Cardiac muscle cell (in vitro differentiated cells and primary cell): ENCODE measurements around the gene QSOX2. TPM values are rescaled to one million over a fixed set of nuclear protein-coding genes. Genes with fewer than 3 reads are reported as not detected.
"Not testable (repeated sequence)": the region's sequence is repeated elsewhere in the genome, so short reads cannot be mapped to it uniquely, and the experiment has no call there.

Experiments
- DNase-seq, 2 donors: peaks; one replicate each; pipeline versions ENCODE4 v3.0.0 to v3.0.0-alpha.2; 2010 to 2017; ENCODE audit warnings: low read depth in 1 of 2, low spot score in 1 of 2
- H3K27ac ChIP-seq: fragments of 200-600 bp; sonication (generic); 2 replicates; pipeline ENCODE4 v1.5.1; 2016
- H3K27me3 ChIP-seq: fragments of 200-600 bp; sonication (generic); 2 replicates; pipeline ENCODE4 v1.6.0; 2016; ENCODE audit warnings: control low read depth
- H3K36me3 ChIP-seq: fragments of 200-600 bp; sonication (generic); 2 replicates; pipeline ENCODE4 v1.5.1; 2016; ENCODE audit warnings: control low read depth
- H3K4me1 ChIP-seq: fragments of 200-600 bp; sonication (generic); 2 replicates; pipeline ENCODE4 v1.8.1; 2017; ENCODE audit warnings: low read depth, mild to moderate bottlenecking, mixed run types
- H3K4me3 ChIP-seq: fragments of 200-600 bp; sonication (generic); 2 replicates; pipeline ENCODE4 v1.5.1; 2016; ENCODE audit warnings: mild to moderate bottlenecking
- H3K9me3 ChIP-seq: fragments of 200-600 bp; sonication (generic); 2 replicates; pipeline ENCODE4 v1.5.1; 2017; ENCODE audit warnings: low read depth, mild to moderate bottlenecking, control low read depth
- CTCF ChIP-seq: IDR thresholded peaks from 2 replicates; pipeline ENCODE4 v1.5.1; 2012; ENCODE audit warnings: low read depth, mild to moderate bottlenecking, low read length
- polyA plus RNA-seq: library from polyadenylated mRNA; unstranded; fragments of >200 nt; fragmentation: Nextera tagmentation; extraction: Ambion mirVana; gene quantifications from 2 replicates; pipeline ENCODE4 v1.2.1, GENCODE V29; 2016
- total RNA-seq: library from RNA; depleted of rRNA; stranded (reverse); fragments of >200 nt; gene quantifications from 2 replicates; pipeline ENCODE4 v1.2.3, GENCODE V29; 2016

The QSOX2 gene
- total and polyA plus RNA-seq, 2 experiments from 2014 or later, result 1.7 to 10.5 TPM

- Histone ChIP-seq H3K36me3 (no peaks in the 10 kb centered on the region), H3K9me3 (no peaks in the 10 kb centered on the region), H3K4me3 (no peak overlapping the region), H3K4me1 (peaks cover 17% of the 10 kb centered on the region), H3K27me3 (no peaks in the 10 kb centered on the region), H3K27ac (no peak overlapping the region)
- DNase-seq, result no peak
- TF ChIP-seq CTCF, result no peak
These were observed 7.9 kb downstream of the QSOX2 start for GRCh38 chr9:136237486-136238341.

- not testable (repeated sequence) for DNase-seq, H3K27me3 ChIP-seq, H3K36me3 ChIP-seq, H3K27ac ChIP-seq, H3K4me3 ChIP-seq, H3K9me3 ChIP-seq
- H3K4me1 ChIP-seq, result peaks cover 17% of the 10 kb centered on the region
These were observed 8.9 kb downstream of the QSOX2 start for GRCh38 chr9:136236471-136237410.

GRCh38 chr9:136235709-136236455 lies 9.7 kb downstream of the QSOX2 start:
- no peak for TF ChIP-seq CTCF
- H3K27me3 ChIP-seq, result no peaks in the 10 kb centered on the region
- no peaks in the 10 kb centered on the region for H3K36me3 ChIP-seq
- H3K4me3 ChIP-seq, result no peak overlapping the region
- H3K4me1 ChIP-seq, result peaks cover 17% of the 10 kb centered on the region
- H3K9me3 ChIP-seq, result no peaks in the 10 kb centered on the region
- no peak for DNase-seq
- no peak overlapping the region for H3K27ac ChIP-seq

- H3K36me3 ChIP-seq, result no peaks in the 10 kb centered on the region
- no peaks in the 10 kb centered on the region for H3K9me3 ChIP-seq
- no peaks in the 10 kb centered on the region for H3K27me3 ChIP-seq
- no peak overlapping the region for H3K27ac ChIP-seq
- no peak for TF ChIP-seq CTCF
- no peak overlapping the region for H3K4me3 ChIP-seq
- DNase-seq, result no peak
- H3K4me1 ChIP-seq, result peaks cover 14% of the 10 kb centered on the region
These were observed 10.4 kb downstream of the QSOX2 start for GRCh38 chr9:136235171-136235570.

GRCh38 chr9:136234597-136234996 lies 11.0 kb downstream of the QSOX2 start:
- Histone ChIP-seq H3K4me1 (peaks cover 8% of the 10 kb centered on the region), H3K27ac (no peak overlapping the region), H3K9me3 (no peaks in the 10 kb centered on the region), H3K27me3 (no peaks in the 10 kb centered on the region), H3K4me3 (no peak overlapping the region), H3K36me3 (no peaks in the 10 kb centered on the region)
- no peak for DNase-seq
- TF ChIP-seq CTCF, result no peak
